SK-N-SH (cell line): ENCODE results near the gene C11orf65. TPM values are rescaled to one million over a fixed set of nuclear protein-coding genes. Genes with fewer than 3 reads are reported as not detected.
A peak's percentile ranks its signal among the peaks of the same experiment; 100 is the strongest.

Source experiments
- CTCF ChIA-PET: fragments of 300-600, 350-600 bp; formaldehyde crosslinking; extraction: SDS; loops from one replicate; lab custom pipeline; 2021; lab: Yijun Ruan, JAX
- POLR2A ChIA-PET: fragments of 350-600 bp; sonication (Branson Sonifier 250); formaldehyde crosslinking; extraction: SDS; loops from one replicate; lab custom pipeline; 2020; ENCODE audit warnings: antibody characterized with exemption, inconsistent platforms; lab: Yijun Ruan, JAX
- DNase-seq: peaks from one replicate; pipeline ENCODE4 v3.0.0; 2012
- H2AFZ ChIP-seq: fragments of 200-600 bp; sonication (generic); 2 replicates; pipeline ENCODE4 v1.8.1; 2016; ENCODE audit warnings: antibody characterized with exemption, mild to moderate bottlenecking, low read depth
- H3F3A ChIP-seq: fragments of 200-600 bp; sonication (generic); replicated peaks from 2 replicates; pipeline ENCODE3; 2016; ENCODE audit warnings: antibody characterized with exemption, mild to moderate bottlenecking; ENCODE audit not compliant: insufficient read depth
- H3K27ac ChIP-seq, 2 experiments: fragments of 200-500 bp in 1 of 2; fragments of 200-600 bp in 1 of 2; sonication (Bioruptor generic) in 1 of 2; sonication (generic), shearing (Covaris generic) in 1 of 2; 2 replicates each; pipeline versions ENCODE4 v1.5.1 to v1.6.1; 2014 to 2016; ENCODE audit warnings: low read depth in 2 of 2, inconsistent platforms in 1 of 2, low read length in 1 of 2, mild to moderate bottlenecking in 1 of 2, mixed read lengths in 1 of 2
- H3K27me3 ChIP-seq: fragments of 200-600 bp; sonication (generic), shearing (Covaris generic); 2 replicates; pipeline ENCODE4 v1.6.1; 2016; ENCODE audit warnings: mixed run types; ENCODE audit not compliant: insufficient read depth
- H3K36me3 ChIP-seq, 2 experiments: fragments of 200-500 bp in 1 of 2; fragments of 200-600 bp in 1 of 2; sonication (Bioruptor generic) in 1 of 2; sonication (generic) in 1 of 2; replicated peaks in 1 of 2; 2 replicates each; pipeline versions ENCODE3 to v1.5.1; 2014 to 2016; ENCODE audit warnings: low read length in 1 of 2, mild to moderate bottlenecking in 1 of 2; ENCODE audit not compliant: insufficient read depth in 2 of 2, control insufficient read depth in 1 of 2
- H3K4me1 ChIP-seq, 2 experiments: fragments of 200-500 bp in 1 of 2; fragments of 200-600 bp in 1 of 2; sonication (Bioruptor generic) in 1 of 2; sonication (generic), shearing (Covaris generic) in 1 of 2; 2 replicates each; pipeline versions ENCODE4 v1.5.1 to v1.6.1; 2014 to 2016; ENCODE audit warnings: low read depth in 1 of 2, low read length in 1 of 2, mixed run types in 1 of 2; ENCODE audit not compliant: insufficient read depth in 2 of 2, control insufficient read depth in 1 of 2
- H3K4me2 ChIP-seq: fragments of 200-600 bp; sonication (generic), shearing (Covaris generic); 2 replicates; pipeline ENCODE4 v1.6.1; 2017; ENCODE audit warnings: mixed run types
- H3K4me3 ChIP-seq, 2 experiments: fragments of 200-500 bp in 1 of 2; fragments of 200-600 bp in 1 of 2; sonication (Bioruptor generic) in 1 of 2; sonication (generic), shearing (Covaris generic) in 1 of 2; 2 replicates each; pipeline versions ENCODE4 v1.5.1 to v1.8.1; 2014 to 2016; ENCODE audit warnings: low read depth in 2 of 2, inconsistent platforms in 1 of 2, low read length in 1 of 2, mild to moderate bottlenecking in 1 of 2, mixed read lengths in 1 of 2, moderate library complexity in 1 of 2
- H3K79me2 ChIP-seq: fragments of 200-600 bp; sonication (generic); 2 replicates; pipeline ENCODE4 v1.8.1; 2017; ENCODE audit warnings: mild to moderate bottlenecking; ENCODE audit not compliant: insufficient read depth
- H3K9ac ChIP-seq: fragments of 200-600 bp; sonication (generic); 2 replicates; pipeline ENCODE4 v1.6.1; 2017; ENCODE audit warnings: mixed run types
- H3K9me2 ChIP-seq: fragments of 200-600 bp; sonication (generic); 2 replicates; pipeline ENCODE4 v1.6.1; 2017; ENCODE audit warnings: mixed run types
- H3K9me3 ChIP-seq: fragments of 200-600 bp; sonication (generic); 2 replicates; pipeline ENCODE4 v1.6.1; 2017; ENCODE audit warnings: mixed run types, mild to moderate bottlenecking, moderate library complexity
- H4K20me1 ChIP-seq: fragments of 200-600 bp; sonication (generic); 2 replicates; pipeline ENCODE4 v1.6.1; 2017; ENCODE audit warnings: mild to moderate bottlenecking, mixed run types; ENCODE audit not compliant: insufficient read depth
- FOSL2 ChIP-seq: IDR thresholded peaks from 2 replicates; pipeline ENCODE4 v1.4.0; 2012; ENCODE audit warnings: low read depth, mild to moderate bottlenecking, moderate library complexity, borderline replicate concordance
- JUND ChIP-seq: IDR thresholded peaks from 2 replicates; pipeline ENCODE4 v1.4.0; 2012
- MEF2A ChIP-seq: IDR thresholded peaks from 2 replicates; pipeline ENCODE4 v1.4.0; 2012; ENCODE audit warnings: low read depth, borderline replicate concordance
- NRF1 ChIP-seq: IDR thresholded peaks from 2 replicates; pipeline ENCODE4 v1.6.1; 2012; ENCODE audit warnings: low read depth, mild to moderate bottlenecking, low read length
- POLR2AphosphoS5 ChIP-seq: IDR thresholded peaks from 2 replicates; pipeline ENCODE4 v1.6.1; 2012; ENCODE audit warnings: low read depth, low read length
- RXRA ChIP-seq: IDR thresholded peaks from 2 replicates; pipeline ENCODE4 v1.4.0; 2012; ENCODE audit warnings: low read depth, mild to moderate bottlenecking, borderline replicate concordance
- TCF12 ChIP-seq: IDR thresholded peaks from 2 replicates; pipeline ENCODE4 v1.4.0; 2012
- TEAD4 ChIP-seq: IDR thresholded peaks from 2 replicates; pipeline ENCODE4 v1.4.0; 2012; ENCODE audit warnings: mild to moderate bottlenecking, borderline replicate concordance; ENCODE audit not compliant: insufficient read depth
- YY1 ChIP-seq: IDR thresholded peaks from 2 replicates; pipeline ENCODE4 v1.4.0; 2012; ENCODE audit warnings: low read depth, mild to moderate bottlenecking
- WGBS: methylation state at CpG from one replicate; pipeline ENCODE4 v1.1.6; 2017; ENCODE audit warnings: low lambda C conversion rate; 5-methylcytosine and 5-hydroxymethylcytosine counted together
- polyA plus RNA-seq, 3 experiments: library from polyadenylated mRNA; depleted of rRNA; stranded (reverse); fragments of >200 nt; gene quantifications; 2 replicates each; pipeline ENCODE4 v1.2.3, GENCODE V29; 2012
- TF ChIP-seq, protein P1 (sequence below): IDR thresholded peaks from 2 replicates; pipeline ENCODE4; 2012
- TF ChIP-seq, protein P2 (sequence below): IDR thresholded peaks from 2 replicates; pipeline ENCODE4 v1.6.1; 2012; ENCODE audit warnings: mild to moderate bottlenecking, low read depth, low read length, moderate library complexity

C11orf65 gene
- polyA plus RNA-seq, 1 of the 3 experiments (the other 2 are of a cell fraction): 0.07 TPM

DNA sequence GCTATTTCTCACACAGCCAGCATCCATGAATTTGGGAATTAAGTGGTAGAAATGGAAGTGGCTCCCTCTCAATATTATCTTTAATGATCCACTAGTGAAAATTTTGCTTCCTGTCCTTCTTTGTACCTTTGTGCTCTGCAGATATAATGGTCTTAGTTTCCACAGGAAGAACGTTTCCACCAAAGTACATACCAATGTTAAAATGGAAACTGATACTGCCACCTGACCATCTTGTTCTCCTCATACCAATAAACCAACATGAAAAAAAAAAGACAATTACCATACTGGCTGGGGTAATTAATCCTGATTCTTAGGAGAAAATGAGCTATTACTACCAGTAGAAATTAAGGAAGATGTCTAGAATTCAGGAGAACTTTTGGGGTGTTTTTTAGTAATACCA lies 32.3 kb downstream of the C11orf65 start:
- H3K27me3 ChIP-seq: no peaks in the 10 kb centered on the region
- TF ChIP-seq TCF12 (no peak), JUND (no peak), POLR2AphosphoS5 (no peak), YY1 (no peak), RXRA (no peak)
- no peak overlapping the region for H3K9ac ChIP-seq
- no peak overlapping the region for H3K4me2 ChIP-seq
- H3K79me2 ChIP-seq: no peaks in the 10 kb centered on the region
- no peak for DNase-seq
- H3K9me2 ChIP-seq: no peaks in the 10 kb centered on the region
- H3K27ac ChIP-seq: no peak overlapping the region
- H3K9me3 ChIP-seq: 0 out of 2 replicates have a peak, but pooled peaks cover 10% of the 10 kb centered on the region
- POLR2A ChIA-PET: no interaction called here
- H2AFZ ChIP-seq: no peak overlapping the region
- no peaks in the 10 kb centered on the region for H3K36me3 ChIP-seq
- no peak overlapping the region for H3K4me3 ChIP-seq
- no peaks in the 10 kb centered on the region for H3F3A ChIP-seq
- no peaks in the 10 kb centered on the region for H4K20me1 ChIP-seq
- H3K4me1 ChIP-seq: no peaks in the 10 kb centered on the region
- 30% methylated on average over 1 of the region's 1 CpG for WGBS
- CTCF ChIA-PET: no interaction called here

DNA sequence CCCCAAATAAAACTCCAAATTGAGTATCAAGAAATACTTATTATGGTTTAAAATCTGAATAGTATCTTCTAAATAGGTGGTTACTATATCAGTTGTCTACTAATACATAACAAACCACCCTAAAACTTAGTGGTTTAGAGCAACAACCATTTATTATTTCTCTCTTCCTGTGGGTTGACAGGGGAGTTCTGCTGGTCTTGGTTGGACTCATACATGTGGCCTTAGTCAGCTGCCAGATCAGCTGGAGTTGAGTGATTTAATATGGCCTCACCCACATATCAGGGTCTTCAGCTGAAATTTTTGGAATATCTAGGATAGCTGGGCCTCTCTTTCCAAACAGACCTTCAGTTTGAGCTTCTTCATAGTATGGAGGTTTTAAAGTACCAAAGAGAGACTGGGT lies 34.5 kb downstream of the C11orf65 start:
- Histone ChIP-seq H3K9me2 (no peaks in the 10 kb centered on the region), H3K9ac (no peak overlapping the region), H3K36me3 (no peaks in the 10 kb centered on the region), H3K79me2 (no peaks in the 10 kb centered on the region), H3K4me3 (no peak overlapping the region), H3K27ac (no peak overlapping the region), H3K9me3 (0 out of 2 replicates have a peak, but pooled peaks cover 10% of the 10 kb centered on the region), H2AFZ (no peak overlapping the region), H3K4me1 (no peaks in the 10 kb centered on the region), H3K4me2 (no peak overlapping the region), H4K20me1 (no peaks in the 10 kb centered on the region), H3F3A (no peaks in the 10 kb centered on the region), H3K27me3 (no peaks in the 10 kb centered on the region)
- DNase-seq: no peak
- POLR2A ChIA-PET: no interaction called here
- CTCF ChIA-PET: no interaction called here
- TF ChIP-seq NRF1 (no peak), TEAD4 (no peak), FOSL2 (no peak), MEF2A (no peak), RXRA (no peak)
- TF ChIP-seq, protein P1, sequence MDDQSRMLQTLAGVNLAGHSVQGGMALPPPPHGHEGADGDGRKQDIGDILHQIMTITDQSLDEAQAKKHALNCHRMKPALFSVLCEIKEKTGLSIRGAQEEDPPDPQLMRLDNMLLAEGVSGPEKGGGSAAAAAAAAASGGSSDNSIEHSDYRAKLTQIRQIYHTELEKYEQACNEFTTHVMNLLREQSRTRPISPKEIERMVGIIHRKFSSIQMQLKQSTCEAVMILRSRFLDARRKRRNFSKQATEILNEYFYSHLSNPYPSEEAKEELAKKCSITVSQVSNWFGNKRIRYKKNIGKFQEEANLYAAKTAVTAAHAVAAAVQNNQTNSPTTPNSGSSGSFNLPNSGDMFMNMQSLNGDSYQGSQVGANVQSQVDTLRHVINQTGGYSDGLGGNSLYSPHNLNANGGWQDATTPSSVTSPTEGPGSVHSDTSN: peak; percentile 51

DNA sequence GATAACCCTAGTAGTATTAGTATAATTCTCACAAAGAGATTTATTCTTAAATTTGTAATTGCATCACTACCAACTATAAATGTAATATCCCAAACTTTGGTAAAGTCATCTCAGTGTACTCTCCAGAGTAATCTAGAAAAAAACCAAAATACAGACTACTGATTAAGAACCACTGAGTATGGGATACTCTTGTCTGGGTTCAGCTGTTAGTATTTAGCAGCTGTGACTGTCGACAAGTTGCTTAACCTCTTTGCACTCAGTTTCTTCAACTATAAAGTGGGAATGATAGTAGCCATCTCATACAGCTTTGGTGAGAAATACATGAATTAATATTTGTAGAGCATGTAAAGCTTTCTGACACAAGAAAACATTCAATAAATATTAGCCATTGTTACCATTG lies 35.3 kb downstream of the C11orf65 start:
- WGBS: 27% methylated on average over 1 of the region's 1 CpG
- Histone ChIP-seq H2AFZ (no peak overlapping the region), H3K79me2 (no peaks in the 10 kb centered on the region), H3K9me2 (no peaks in the 10 kb centered on the region), H3K4me3 (no peak overlapping the region), H4K20me1 (no peaks in the 10 kb centered on the region), H3K36me3 (no peaks in the 10 kb centered on the region), H3K9ac (no peak overlapping the region), H3K4me1 (no peaks in the 10 kb centered on the region), H3K27me3 (no peaks in the 10 kb centered on the region), H3K27ac (no peak overlapping the region), H3K4me2 (no peak overlapping the region), H3F3A (no peaks in the 10 kb centered on the region), H3K9me3 (0 out of 2 replicates have a peak, but pooled peaks cover 10% of the 10 kb centered on the region)
- CTCF ChIA-PET: no interaction called here
- POLR2A ChIA-PET: no interaction called here
- DNase-seq: no peak
- TF ChIP-seq, protein P2, sequence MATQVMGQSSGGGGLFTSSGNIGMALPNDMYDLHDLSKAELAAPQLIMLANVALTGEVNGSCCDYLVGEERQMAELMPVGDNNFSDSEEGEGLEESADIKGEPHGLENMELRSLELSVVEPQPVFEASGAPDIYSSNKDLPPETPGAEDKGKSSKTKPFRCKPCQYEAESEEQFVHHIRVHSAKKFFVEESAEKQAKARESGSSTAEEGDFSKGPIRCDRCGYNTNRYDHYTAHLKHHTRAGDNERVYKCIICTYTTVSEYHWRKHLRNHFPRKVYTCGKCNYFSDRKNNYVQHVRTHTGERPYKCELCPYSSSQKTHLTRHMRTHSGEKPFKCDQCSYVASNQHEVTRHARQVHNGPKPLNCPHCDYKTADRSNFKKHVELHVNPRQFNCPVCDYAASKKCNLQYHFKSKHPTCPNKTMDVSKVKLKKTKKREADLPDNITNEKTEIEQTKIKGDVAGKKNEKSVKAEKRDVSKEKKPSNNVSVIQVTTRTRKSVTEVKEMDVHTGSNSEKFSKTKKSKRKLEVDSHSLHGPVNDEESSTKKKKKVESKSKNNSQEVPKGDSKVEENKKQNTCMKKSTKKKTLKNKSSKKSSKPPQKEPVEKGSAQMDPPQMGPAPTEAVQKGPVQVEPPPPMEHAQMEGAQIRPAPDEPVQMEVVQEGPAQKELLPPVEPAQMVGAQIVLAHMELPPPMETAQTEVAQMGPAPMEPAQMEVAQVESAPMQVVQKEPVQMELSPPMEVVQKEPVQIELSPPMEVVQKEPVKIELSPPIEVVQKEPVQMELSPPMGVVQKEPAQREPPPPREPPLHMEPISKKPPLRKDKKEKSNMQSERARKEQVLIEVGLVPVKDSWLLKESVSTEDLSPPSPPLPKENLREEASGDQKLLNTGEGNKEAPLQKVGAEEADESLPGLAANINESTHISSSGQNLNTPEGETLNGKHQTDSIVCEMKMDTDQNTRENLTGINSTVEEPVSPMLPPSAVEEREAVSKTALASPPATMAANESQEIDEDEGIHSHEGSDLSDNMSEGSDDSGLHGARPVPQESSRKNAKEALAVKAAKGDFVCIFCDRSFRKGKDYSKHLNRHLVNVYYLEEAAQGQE: no peak
